ENCODE results near the gene MUS81.
"Not testable (repeated sequence)": the region's sequence is repeated elsewhere in the genome, so short reads cannot be mapped to it uniquely, and the experiment has no call there.

MUS81 gene

GRCh38 chr11:65873318-65874156 is 13.3 kb downstream of the MUS81 start:
- DNase-seq (ENCODE audit: low read depth): peak; percentile 94

- DNase-seq (ENCODE audit: low read depth): no peak
Measured at GRCh38 chr11:65879617-65880016, 19.4 kb downstream of the MUS81 start, which contains the start of gene CTSW. Gene CTSW (plus strand): TSS chr11:65879837. CDS start chr11:65879855, 18 bp downstream.

- no peak for DNase-seq (ENCODE audit: low read depth)
Measured at GRCh38 chr11:65880027-65880426, 19.8 kb downstream of the MUS81 start.

GRCh38 chr11:65880844-65881421 is 20.7 kb downstream of the MUS81 start:
- DNase-seq (ENCODE audit: low read depth): no peak

GRCh38 chr11:65882120-65883057 is 22.2 kb downstream of the MUS81 start:
- no peak for DNase-seq (ENCODE audit: low read depth)

- DNase-seq (ENCODE audit: low read depth): no peak
Measured at GRCh38 chr11:65883058-65883761, 23.0 kb downstream of the MUS81 start.

GRCh38 chr11:65883786-65884715 is 23.8 kb downstream of the MUS81 start:
- DNase-seq (ENCODE audit: low read depth): no peak

- DNase-seq (ENCODE audit: low read depth): peak; percentile 75
Measured at GRCh38 chr11:65884716-65885092, 24.5 kb downstream of the MUS81 start.

GRCh38 chr11:65885231-65885630 is 25.0 kb downstream of the MUS81 start:
- no peak for DNase-seq (ENCODE audit: low read depth)

- no peak for DNase-seq (ENCODE audit: low read depth)
Measured at GRCh38 chr11:65885808-65886536, 25.7 kb downstream of the MUS81 start.

- no peak for DNase-seq (ENCODE audit: low read depth)
Measured at GRCh38 chr11:65886826-65887722, 26.8 kb downstream of the MUS81 start.

GRCh38 chr11:65887723-65888162 is 27.5 kb downstream of the MUS81 start:
- no peak for DNase-seq (ENCODE audit: low read depth)

- peak; percentile 93 for DNase-seq (ENCODE audit: low read depth)
Measured at GRCh38 chr11:65888163-65888814, 28.1 kb downstream of the MUS81 start, which contains the start of gene FIBP. Gene FIBP (minus strand): TSS chr11:65888471. CDS start chr11:65888418, 53 bp downstream.

- peak; percentile 98 for DNase-seq (ENCODE audit: low read depth)
Measured at GRCh38 chr11:65890324-65891218, 30.3 kb downstream of the MUS81 start, which contains the start of gene CCDC85B. Gene CCDC85B (plus strand): TSS chr11:65890673. CDS start chr11:65890784, 111 bp downstream.

- no peak for DNase-seq (ENCODE audit: low read depth)
Measured at GRCh38 chr11:65891219-65892136, 31.2 kb downstream of the MUS81 start.

- not testable (repeated sequence) for DNase-seq (ENCODE audit: low read depth)
Measured at GRCh38 chr11:65892137-65892540, 31.9 kb downstream of the MUS81 start.
